GM23338 (cell line): ENCODE data around the gene RASEF.

Source experiments
- CREB1 ChIP-seq: fragments of 250-450 bp; sonication (Bioruptor Pico); IDR thresholded peaks from 2 replicates; pipeline ENCODE4 v1.5.0; 2020; ENCODE audit warnings: low read depth, mild to moderate bottlenecking, moderate library complexity
- CTCF ChIP-seq, 2 experiments: fragments of 200-600 bp in 1 of 2; sonication (generic) in 1 of 2; conservative IDR thresholded peaks; 2 replicates each; pipeline versions ENCODE4 v1.5.1 to v1.6.1; 2016 to 2017; ENCODE audit warnings: antibody characterized with exemption in 2 of 2, low read depth in 2 of 2, mild to moderate bottlenecking in 2 of 2, moderate library complexity in 1 of 2
- NANOG ChIP-seq: IDR thresholded peaks from 2 replicates; pipeline ENCODE4 v1.6.1; 2016; ENCODE audit warnings: antibody characterized with exemption, borderline replicate concordance

- TF ChIP-seq CREB1 (CRISPR knock-in tag) = no peak
- no peak for TF ChIP-seq CTCF (conservative IDR thresholded peaks at IDR 0.05; ENCODE audit: low read depth in 2 of 2)
- no peak for TF ChIP-seq NANOG
Measured at GRCh38 chr9:83071626-83072025, 8.7 kb upstream of the RASEF start.
